ENCODE results near the gene MORF4L1.

- TF ChIP-seq CTCF (IDR thresholded peaks at IDR 0.05; ENCODE audit: insufficient read depth, low read length, poor library complexity, severe bottlenecking) = no peak
- TF ChIP-seq EZH2phosphoT487 (conservative IDR thresholded peaks at IDR 0.05; ENCODE audit: low read length) = no peak
Observed at GRCh38 chr15:78840661-78841375, 31.9 kb upstream of the MORF4L1 start.

Data from SU-DHL-6 (cell line).